Spleen (tissue), 7 donors: ENCODE measurements around the gene SFXN5.

Experiments
- POLR2A ChIP-seq, 3 donors: fragments of 450-650 bp; IDR thresholded peaks; one replicate each; pipeline ENCODE4 v1.5.1; 2017; ENCODE audit warnings: antibody characterized with exemption in 3 of 3, mild to moderate bottlenecking in 1 of 3
- TF ChIP-seq, protein P1 (sequence below), 11 experiments: fragments of 200-600 bp in 7 of 11; fragments of 450-650 bp in 4 of 11; sonication (generic) in 4 of 11; IDR thresholded peaks in 8 of 11; conservative IDR thresholded peaks in 3 of 11; 1 replicate in 7 of 11; 2 replicates in 4 of 11; pipeline versions ENCODE4 v1.4.0 to v1.8.0; 2016 to 2021; ENCODE audit warnings: antibody characterized with exemption in 11 of 11, inconsistent platforms in 4 of 11, mild to moderate bottlenecking in 1 of 11
- donor health status: DM: no; HTN: no; CAD: no; lungs with moderate emphysema.
- donor health status: DM: no; HTN: no; CAD: no.
- donor health status: DM: no; HTN: no; CAD: no.

DNA sequence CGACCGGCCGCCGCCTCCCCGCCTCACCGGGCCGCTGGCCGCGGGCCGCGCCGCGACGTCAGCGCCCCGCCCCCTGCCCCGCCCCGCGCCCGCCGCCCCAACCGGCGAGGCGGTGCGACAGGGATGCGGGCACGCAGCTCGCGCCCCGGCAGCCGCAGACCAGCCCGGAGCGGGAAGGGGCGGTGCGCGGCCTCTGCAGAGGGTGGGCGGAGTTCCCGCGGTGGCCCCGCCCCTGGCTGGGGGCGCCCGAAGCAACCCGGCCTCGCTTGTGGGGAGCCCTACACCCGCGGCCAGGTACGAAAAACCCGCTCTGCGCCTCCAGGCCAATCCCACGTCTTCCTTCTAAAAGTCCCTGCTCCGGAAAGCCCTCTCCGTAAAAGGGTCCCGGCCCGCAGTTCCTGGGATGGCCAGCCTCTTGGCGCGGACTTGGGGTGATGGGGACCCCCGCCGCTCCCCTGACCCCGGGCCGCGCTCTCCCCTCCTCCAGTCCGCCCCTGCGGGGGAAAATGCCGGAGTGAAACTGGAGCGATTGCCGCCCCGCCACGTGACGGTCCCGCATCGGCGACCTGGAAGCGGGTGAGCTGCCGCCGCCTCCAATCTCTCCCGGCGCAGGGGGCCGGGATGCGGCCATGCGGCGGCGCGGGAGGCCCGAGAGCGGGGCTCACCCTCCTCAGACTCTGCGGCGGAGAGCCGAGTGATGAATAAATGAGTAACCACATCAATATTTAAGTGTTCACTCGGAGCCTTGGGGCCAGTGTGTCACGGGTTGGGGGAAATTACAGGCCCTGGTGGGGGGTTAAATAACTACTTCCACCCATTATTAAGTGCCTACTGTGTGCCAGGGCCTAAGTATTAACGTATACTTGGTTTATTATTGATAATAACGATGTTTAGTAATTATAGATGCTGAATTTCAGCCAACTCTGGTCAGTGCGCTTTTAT is 41.7 kb upstream of the SFXN5 start, which contains the start of gene RAB11FIP5:
- TF ChIP-seq, protein P1, sequence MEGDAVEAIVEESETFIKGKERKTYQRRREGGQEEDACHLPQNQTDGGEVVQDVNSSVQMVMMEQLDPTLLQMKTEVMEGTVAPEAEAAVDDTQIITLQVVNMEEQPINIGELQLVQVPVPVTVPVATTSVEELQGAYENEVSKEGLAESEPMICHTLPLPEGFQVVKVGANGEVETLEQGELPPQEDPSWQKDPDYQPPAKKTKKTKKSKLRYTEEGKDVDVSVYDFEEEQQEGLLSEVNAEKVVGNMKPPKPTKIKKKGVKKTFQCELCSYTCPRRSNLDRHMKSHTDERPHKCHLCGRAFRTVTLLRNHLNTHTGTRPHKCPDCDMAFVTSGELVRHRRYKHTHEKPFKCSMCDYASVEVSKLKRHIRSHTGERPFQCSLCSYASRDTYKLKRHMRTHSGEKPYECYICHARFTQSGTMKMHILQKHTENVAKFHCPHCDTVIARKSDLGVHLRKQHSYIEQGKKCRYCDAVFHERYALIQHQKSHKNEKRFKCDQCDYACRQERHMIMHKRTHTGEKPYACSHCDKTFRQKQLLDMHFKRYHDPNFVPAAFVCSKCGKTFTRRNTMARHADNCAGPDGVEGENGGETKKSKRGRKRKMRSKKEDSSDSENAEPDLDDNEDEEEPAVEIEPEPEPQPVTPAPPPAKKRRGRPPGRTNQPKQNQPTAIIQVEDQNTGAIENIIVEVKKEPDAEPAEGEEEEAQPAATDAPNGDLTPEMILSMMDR (IDR thresholded peaks at IDR 0.05 in 8 of 11, conservative IDR thresholded peaks at IDR 0.05 in 3 of 11) = peak in 1 of 11 experiments; percentile 9
- no peak for TF ChIP-seq POLR2A (IDR thresholded peaks at IDR 0.05)
